ENCODE measurements around the gene PROCR. TPM values are rescaled to one million over a fixed set of nuclear protein-coding genes. Genes with fewer than 3 reads are reported as not detected.

The PROCR gene
- total RNA-seq, 2 donors from 2014 or later = 2.4 to 6.8 TPM

DNA sequence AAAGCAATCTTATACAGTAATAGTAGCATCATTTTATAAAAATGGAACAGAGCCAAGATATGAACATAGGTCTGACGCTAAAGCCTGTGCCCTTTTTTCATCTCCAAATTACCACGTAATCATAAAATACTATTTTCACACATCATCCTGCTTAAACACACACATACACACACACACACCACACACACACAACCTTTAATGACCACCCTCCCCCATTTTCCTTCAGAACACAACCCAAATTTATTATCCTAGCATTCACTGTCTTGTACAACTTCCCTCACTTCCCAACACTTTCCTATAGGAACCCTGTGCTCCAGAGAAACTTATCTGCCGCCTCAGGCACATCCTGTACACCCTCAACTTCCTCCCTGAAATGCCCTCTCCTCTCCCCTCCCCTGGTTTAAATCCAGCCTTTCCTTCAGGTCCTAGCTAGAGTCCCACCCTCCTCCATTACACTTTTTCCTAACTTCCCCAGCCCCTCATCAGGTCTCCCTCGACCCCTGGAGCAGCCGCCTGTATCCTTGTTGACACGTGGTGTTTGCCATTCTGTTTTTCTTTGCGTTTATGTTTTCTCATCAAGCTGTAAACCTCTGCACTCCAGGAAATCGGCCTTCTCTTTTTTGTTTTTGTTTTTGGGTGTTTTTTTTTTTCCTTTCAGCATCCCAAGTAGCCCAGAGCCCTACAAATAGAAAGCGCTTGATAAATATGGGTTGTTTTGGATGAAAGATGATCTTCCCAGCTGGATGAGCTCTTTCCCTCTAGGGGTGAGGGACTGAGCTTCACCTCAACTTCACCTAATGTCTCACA lies 53.6 kb downstream of the PROCR start:
- WGBS, 2 experiments (ENCODE audit: insufficient coverage in 1 of 2, insufficient read length in 1 of 2) = 45 to 46% methylated on average over 7 to 8 of the region's 9 CpGs
- no peak overlapping the region for H3K27ac Mint-ChIP-seq
- peaks cover 54% of the 10 kb centered on the region for H3K27me3 Mint-ChIP-seq (ENCODE audit: insufficient read depth)

DNA sequence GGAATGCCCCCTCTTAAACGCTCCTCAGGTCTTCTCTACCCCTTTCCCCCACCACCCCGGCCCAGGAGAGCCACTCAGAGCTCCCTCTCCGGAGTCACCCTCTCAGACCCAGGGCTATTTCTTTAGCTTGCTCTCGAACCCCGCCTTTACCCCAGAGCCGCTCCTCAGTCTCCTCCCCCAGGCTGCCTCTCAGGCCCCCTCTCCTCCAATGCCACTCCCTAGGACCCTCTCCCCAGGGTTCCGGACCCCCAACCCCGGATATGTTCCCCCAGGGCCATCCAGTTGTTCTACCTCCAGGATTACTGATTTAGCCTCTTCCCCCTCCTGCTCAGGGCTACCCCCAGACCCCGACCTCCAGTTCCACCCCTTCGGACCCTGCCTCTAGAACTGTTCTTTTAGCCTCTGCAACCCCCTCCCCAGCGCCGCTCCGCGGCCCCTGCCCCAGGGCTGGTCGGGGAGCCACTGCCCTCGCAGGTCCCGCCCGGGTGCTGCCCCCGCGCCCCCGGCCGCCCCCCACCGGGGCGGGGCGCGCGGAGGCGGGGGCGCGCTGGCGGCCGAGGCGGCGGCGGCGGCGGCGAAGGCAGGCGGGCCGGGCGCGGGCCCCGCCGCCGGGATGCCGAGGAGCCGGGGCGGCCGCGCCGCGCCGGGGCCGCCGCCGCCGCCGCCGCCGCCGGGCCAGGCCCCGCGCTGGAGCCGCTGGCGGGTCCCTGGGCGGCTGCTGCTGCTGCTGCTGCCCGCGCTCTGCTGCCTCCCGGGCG lies 54.4 kb downstream of the PROCR start, which contains the start of gene MMP24:
Gene MMP24 (plus strand): TSS at position 565 of the 758 bp plus-strand sequence. CDS start 49 bp downstream, at position 614.
- Histone ChIP-seq H3K4me3 (ENCODE audit: low read length) (peak within 1 kb of the TSS; percentile 76), H3K9me3 (ENCODE audit: control insufficient read depth, low read length) (no peaks in the 10 kb centered on the region), H3K27ac (ENCODE audit: low read depth, low read length) (no peak within 1 kb of the TSS), H3K4me1 (ENCODE audit: control insufficient read depth, insufficient read depth, low read length) (no peaks in the 10 kb centered on the region), H3K9ac (ENCODE audit: extremely low read depth, low read length, poor library complexity, severe bottlenecking) (no peak within 1 kb of the TSS), H3K36me3 (ENCODE audit: control insufficient read depth, insufficient read depth, low read length) (no peaks in the 10 kb centered on the region), H3K27me3 (ENCODE audit: control insufficient read depth, insufficient read depth, low read length, poor library complexity, severe bottlenecking) (peaks cover 56% of the 10 kb centered on the region)
- peaks cover 12% of the 10 kb centered on the region for H3K4me1 Mint-ChIP-seq
- H3K9me3 Mint-ChIP-seq = peaks cover 6% of the 10 kb centered on the region
- H3K36me3 Mint-ChIP-seq (ENCODE audit: low read depth) = no peaks in the 10 kb centered on the region
- TF ChIP-seq, protein P1, sequence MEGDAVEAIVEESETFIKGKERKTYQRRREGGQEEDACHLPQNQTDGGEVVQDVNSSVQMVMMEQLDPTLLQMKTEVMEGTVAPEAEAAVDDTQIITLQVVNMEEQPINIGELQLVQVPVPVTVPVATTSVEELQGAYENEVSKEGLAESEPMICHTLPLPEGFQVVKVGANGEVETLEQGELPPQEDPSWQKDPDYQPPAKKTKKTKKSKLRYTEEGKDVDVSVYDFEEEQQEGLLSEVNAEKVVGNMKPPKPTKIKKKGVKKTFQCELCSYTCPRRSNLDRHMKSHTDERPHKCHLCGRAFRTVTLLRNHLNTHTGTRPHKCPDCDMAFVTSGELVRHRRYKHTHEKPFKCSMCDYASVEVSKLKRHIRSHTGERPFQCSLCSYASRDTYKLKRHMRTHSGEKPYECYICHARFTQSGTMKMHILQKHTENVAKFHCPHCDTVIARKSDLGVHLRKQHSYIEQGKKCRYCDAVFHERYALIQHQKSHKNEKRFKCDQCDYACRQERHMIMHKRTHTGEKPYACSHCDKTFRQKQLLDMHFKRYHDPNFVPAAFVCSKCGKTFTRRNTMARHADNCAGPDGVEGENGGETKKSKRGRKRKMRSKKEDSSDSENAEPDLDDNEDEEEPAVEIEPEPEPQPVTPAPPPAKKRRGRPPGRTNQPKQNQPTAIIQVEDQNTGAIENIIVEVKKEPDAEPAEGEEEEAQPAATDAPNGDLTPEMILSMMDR (conservative IDR thresholded peaks at IDR 0.05) = no peak
- no peak within 1 kb of the TSS for H3K27ac Mint-ChIP-seq
- 0 to 2% methylated on average over 1 to 60 of the region's 70 CpGs for WGBS, 2 experiments (ENCODE audit: insufficient coverage in 1 of 2, insufficient read length in 1 of 2)
- H3K27me3 Mint-ChIP-seq (ENCODE audit: insufficient read depth) = peaks cover 52% of the 10 kb centered on the region
- H3K4me3 Mint-ChIP-seq = peak within 1 kb of the TSS; percentile 59
- peak; percentile 74 for DNase-seq

More for the DNA sequence above, 53.6 kb downstream of the PROCR start:
- Histone ChIP-seq H3K9ac (ENCODE audit: extremely low read depth, low read length, poor library complexity, severe bottlenecking) (no peak overlapping the region), H3K9me3 (ENCODE audit: control insufficient read depth, low read length) (no peaks in the 10 kb centered on the region), H3K27ac (ENCODE audit: low read depth, low read length) (no peak overlapping the region), H3K27me3 (ENCODE audit: control insufficient read depth, insufficient read depth, low read length, poor library complexity, severe bottlenecking) (peaks cover 56% of the 10 kb centered on the region), H3K4me3 (ENCODE audit: low read length) (peak overlapping the region; percentile 76), H3K36me3 (ENCODE audit: control insufficient read depth, insufficient read depth, low read length) (no peaks in the 10 kb centered on the region), H3K4me1 (ENCODE audit: control insufficient read depth, insufficient read depth, low read length) (no peaks in the 10 kb centered on the region)
- Mint-ChIP-seq H3K36me3 (ENCODE audit: low read depth) (no peaks in the 10 kb centered on the region), H3K4me1 (peaks cover 12% of the 10 kb centered on the region), H3K4me3 (peak overlapping the region; percentile 59), H3K9me3 (peaks cover 6% of the 10 kb centered on the region)
- DNase-seq = peak; percentile 51
- TF ChIP-seq, protein P1 (conservative IDR thresholded peaks at IDR 0.05) = no peak

Other genes starting within 250 kb of the PROCR start
- gene GSS, start 216.3 kb upstream of the PROCR start, total RNA-seq = 10 to 100 TPM; 60.8 to 71.3 TPM
- gene MYH7B, start 216.2 kb upstream of the PROCR start, total RNA-seq = under 1 TPM; 0.37 to 0.49 TPM
- gene TRPC4AP, start 79.3 kb upstream of the PROCR start, total RNA-seq = 100 to 1,000 TPM in 1 of 2 donors, 10 to 100 TPM in 1; 84.2 to 103 TPM
- 10 to 100 TPM; 21.4 to 32.2 TPM for gene EDEM2, start 24.7 kb upstream of the PROCR start, total RNA-seq
- gene MMP24, start 54.6 kb downstream of the PROCR start, total RNA-seq = 1 to 10 TPM; 1.3 to 5.9 TPM
- gene MMP24OS, start 106.0 kb downstream of the PROCR start, total RNA-seq = 10 to 100 TPM; 32.2 to 38.8 TPM
- 100 to 1,000 TPM; 127 to 132 TPM for gene EIF6, start 112.7 kb downstream of the PROCR start, total RNA-seq
- not detected for gene FAM83C, start 120.4 kb downstream of the PROCR start, total RNA-seq
- gene UQCC1, start 239.9 kb downstream of the PROCR start, total RNA-seq = 10 to 100 TPM; 55.1 to 68.7 TPM

All from endodermal cell (in vitro differentiated cells).